Transverse colon (tissue), 4 donors: ENCODE measurements around the gene ERICH6B.

Experiments
- POLR2A ChIP-seq: fragments of 450-650 bp; IDR thresholded peaks from one replicate; pipeline ENCODE4 v1.6.1; 2016; ENCODE audit warnings: antibody characterized with exemption, mild to moderate bottlenecking, moderate library complexity
- POLR2AphosphoS5 ChIP-seq, 3 donors: sonication (generic); formaldehyde crosslinking; IDR thresholded peaks; one replicate each; pipeline ENCODE4 v1.6.1; 2016; ENCODE audit warnings: antibody characterized with exemption in 3 of 3
- TF ChIP-seq, protein P1 (sequence below), 5 experiments: fragments of 200-600 bp in 3 of 5; fragments of 450-650 bp in 2 of 5; sonication (generic) in 3 of 5; IDR thresholded peaks; 1 replicate in 2 of 5; 2 replicates in 3 of 5; pipeline ENCODE4 v1.5.1; 2016 to 2017; ENCODE audit warnings: antibody characterized with exemption in 5 of 5, inconsistent platforms in 3 of 5, mild to moderate bottlenecking in 2 of 5, moderate library complexity in 1 of 5

DNA sequence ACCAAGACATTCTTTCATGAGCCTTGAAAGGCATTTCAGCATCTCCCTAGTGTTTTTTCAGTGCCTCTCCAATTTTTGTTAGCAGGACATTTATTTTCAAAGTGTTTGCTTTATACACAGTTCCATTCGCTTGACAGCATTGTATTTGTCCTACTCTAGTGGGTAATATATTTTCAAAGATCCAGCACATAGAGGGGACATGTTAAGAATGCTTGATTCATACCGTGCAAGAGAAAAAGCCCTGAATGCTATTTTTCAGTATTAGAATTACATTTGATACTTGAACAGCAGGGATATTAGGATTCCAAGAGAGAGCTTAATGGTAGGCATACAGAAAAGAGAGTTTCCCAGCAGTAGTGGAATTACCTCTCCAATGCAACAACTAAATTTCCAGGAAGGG is 21.3 kb downstream of the ERICH6B start:
- TF ChIP-seq POLR2A (no peak), POLR2AphosphoS5 (IDR thresholded peaks at IDR 0.05) (no peak)
- TF ChIP-seq, protein P1, sequence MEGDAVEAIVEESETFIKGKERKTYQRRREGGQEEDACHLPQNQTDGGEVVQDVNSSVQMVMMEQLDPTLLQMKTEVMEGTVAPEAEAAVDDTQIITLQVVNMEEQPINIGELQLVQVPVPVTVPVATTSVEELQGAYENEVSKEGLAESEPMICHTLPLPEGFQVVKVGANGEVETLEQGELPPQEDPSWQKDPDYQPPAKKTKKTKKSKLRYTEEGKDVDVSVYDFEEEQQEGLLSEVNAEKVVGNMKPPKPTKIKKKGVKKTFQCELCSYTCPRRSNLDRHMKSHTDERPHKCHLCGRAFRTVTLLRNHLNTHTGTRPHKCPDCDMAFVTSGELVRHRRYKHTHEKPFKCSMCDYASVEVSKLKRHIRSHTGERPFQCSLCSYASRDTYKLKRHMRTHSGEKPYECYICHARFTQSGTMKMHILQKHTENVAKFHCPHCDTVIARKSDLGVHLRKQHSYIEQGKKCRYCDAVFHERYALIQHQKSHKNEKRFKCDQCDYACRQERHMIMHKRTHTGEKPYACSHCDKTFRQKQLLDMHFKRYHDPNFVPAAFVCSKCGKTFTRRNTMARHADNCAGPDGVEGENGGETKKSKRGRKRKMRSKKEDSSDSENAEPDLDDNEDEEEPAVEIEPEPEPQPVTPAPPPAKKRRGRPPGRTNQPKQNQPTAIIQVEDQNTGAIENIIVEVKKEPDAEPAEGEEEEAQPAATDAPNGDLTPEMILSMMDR (IDR thresholded peaks at IDR 0.05) = no peak
